Measurements from ENCODE around the gene SULT1C2.

Gene SULT1C2

GRCh38 chr2:108315444-108315934 is 26.8 kb downstream of the SULT1C2 start:
- H3K79me2 ChIP-seq (ENCODE audit: control insufficient read depth, low read length), result no peaks in the 10 kb centered on the region
- no peaks in the 10 kb centered on the region for H3K36me3 ChIP-seq (ENCODE audit: control insufficient read depth, low read length)
- TF ChIP-seq CTCF (IDR thresholded peaks at IDR 0.05; ENCODE audit: low read depth, low read length, poor library complexity, severe bottlenecking) (no peak), EZH2phosphoT487 (IDR thresholded peaks at IDR 0.05; ENCODE audit: borderline replicate concordance, low read length) (no peak)
- H4K20me1 ChIP-seq (ENCODE audit: control insufficient read depth, insufficient read depth, low read depth, low read length), result no peaks in the 10 kb centered on the region
- no peaks in the 10 kb centered on the region for H3F3A ChIP-seq (ENCODE audit: control insufficient read depth, insufficient read depth)
- H3K9me2 ChIP-seq (replicated peaks; ENCODE audit: control insufficient read depth, low read length), result no peaks in the 10 kb centered on the region
- no peak overlapping the region for H3K4me2 ChIP-seq (ENCODE audit: low read length)
- H3K27ac ChIP-seq (ENCODE audit: low read depth, low read length), result no peak overlapping the region
- H3K4me1 ChIP-seq (ENCODE audit: control insufficient read depth, low read length), result no peaks in the 10 kb centered on the region
- no peak overlapping the region for H3K4me3 ChIP-seq (ENCODE audit: low read length)
- H3K9me3 ChIP-seq (ENCODE audit: control insufficient read depth, insufficient read depth, low read length), result no peaks in the 10 kb centered on the region
- no peaks in the 10 kb centered on the region for H3K27me3 ChIP-seq (ENCODE audit: control insufficient read depth, low read length)

DNA sequence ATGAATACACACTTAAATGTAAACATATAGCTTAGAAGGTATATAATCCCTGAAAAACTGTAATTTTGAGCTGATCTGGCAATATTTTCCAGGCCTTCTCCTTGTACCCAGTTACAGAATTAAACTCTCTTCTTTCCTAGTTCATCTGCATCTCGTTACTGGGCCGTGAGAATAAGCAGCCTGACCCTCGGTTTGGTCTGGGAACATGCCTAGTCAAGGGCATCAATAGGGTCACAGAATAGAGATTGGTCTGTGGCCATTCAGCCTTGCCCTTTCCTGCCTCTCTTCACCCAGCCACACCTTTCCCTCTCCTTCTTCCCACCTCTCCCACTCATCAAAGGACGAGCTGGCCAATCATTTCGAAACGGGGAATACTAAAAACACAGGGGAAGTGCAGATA is 27.3 kb downstream of the SULT1C2 start:
- Histone ChIP-seq H3K79me2 (ENCODE audit: control insufficient read depth, low read length) (no peaks in the 10 kb centered on the region), H3K4me3 (ENCODE audit: low read length) (no peak overlapping the region), H3K9me2 (replicated peaks; ENCODE audit: control insufficient read depth, low read length) (no peaks in the 10 kb centered on the region), H3K27me3 (ENCODE audit: control insufficient read depth, low read length) (no peaks in the 10 kb centered on the region), H3K27ac (ENCODE audit: low read depth, low read length) (no peak overlapping the region), H3K9me3 (ENCODE audit: control insufficient read depth, insufficient read depth, low read length) (no peaks in the 10 kb centered on the region), H3F3A (ENCODE audit: control insufficient read depth, insufficient read depth) (no peaks in the 10 kb centered on the region), H3K36me3 (ENCODE audit: control insufficient read depth, low read length) (no peaks in the 10 kb centered on the region), H3K4me2 (ENCODE audit: low read length) (no peak overlapping the region), H3K4me1 (ENCODE audit: control insufficient read depth, low read length) (no peaks in the 10 kb centered on the region), H4K20me1 (ENCODE audit: control insufficient read depth, insufficient read depth, low read depth, low read length) (no peaks in the 10 kb centered on the region)
- TF ChIP-seq CTCF (IDR thresholded peaks at IDR 0.05; ENCODE audit: low read depth, low read length, poor library complexity, severe bottlenecking) (no peak), EZH2phosphoT487 (IDR thresholded peaks at IDR 0.05; ENCODE audit: borderline replicate concordance, low read length) (no peak)

GRCh38 chr2:108316461-108317258 is 28.0 kb downstream of the SULT1C2 start:
- no peaks in the 10 kb centered on the region for H3K79me2 ChIP-seq (ENCODE audit: control insufficient read depth, low read length)
- TF ChIP-seq CTCF (IDR thresholded peaks at IDR 0.05; ENCODE audit: low read depth, low read length, poor library complexity, severe bottlenecking), result no peak
- no peaks in the 10 kb centered on the region for H3F3A ChIP-seq (ENCODE audit: control insufficient read depth, insufficient read depth)
- no peaks in the 10 kb centered on the region for H3K27me3 ChIP-seq (ENCODE audit: control insufficient read depth, low read length)
- H3K36me3 ChIP-seq (ENCODE audit: control insufficient read depth, low read length), result no peaks in the 10 kb centered on the region
- no peak overlapping the region for H3K4me3 ChIP-seq (ENCODE audit: low read length)
- no peaks in the 10 kb centered on the region for H3K9me2 ChIP-seq (replicated peaks; ENCODE audit: control insufficient read depth, low read length)
- H3K4me2 ChIP-seq (ENCODE audit: low read length), result no peak overlapping the region
- H3K4me1 ChIP-seq (ENCODE audit: control insufficient read depth, low read length), result no peaks in the 10 kb centered on the region
- no peaks in the 10 kb centered on the region for H3K9me3 ChIP-seq (ENCODE audit: control insufficient read depth, insufficient read depth, low read length)
- H3K27ac ChIP-seq (ENCODE audit: low read depth, low read length), result no peak overlapping the region
- no peaks in the 10 kb centered on the region for H4K20me1 ChIP-seq (ENCODE audit: control insufficient read depth, insufficient read depth, low read depth, low read length)
